ES-I3 (cell line): ENCODE data around the gene TTF1.

Experiments used
- H3K36me3 ChIP-seq: 2 replicates; pipeline ENCODE4 v1.6.1; 2013; ENCODE audit warnings: mild to moderate bottlenecking, low read length, control low read depth, moderate library complexity; ENCODE audit not compliant: insufficient read depth
- H3K4me1 ChIP-seq: 2 replicates; pipeline ENCODE4 v1.6.1; 2013; ENCODE audit warnings: mild to moderate bottlenecking, control low read depth, low read length; ENCODE audit not compliant: insufficient read depth
- H3K9ac ChIP-seq: 2 replicates; pipeline ENCODE4 v1.6.1; 2013; ENCODE audit warnings: low read depth, mild to moderate bottlenecking, low read length, moderate library complexity
- H3K9me3 ChIP-seq: 2 replicates; pipeline ENCODE4 v1.6.1; 2013; ENCODE audit warnings: mild to moderate bottlenecking, low read length, moderate library complexity; ENCODE audit not compliant: control insufficient read depth, insufficient read depth

Gene TTF1, protein sequence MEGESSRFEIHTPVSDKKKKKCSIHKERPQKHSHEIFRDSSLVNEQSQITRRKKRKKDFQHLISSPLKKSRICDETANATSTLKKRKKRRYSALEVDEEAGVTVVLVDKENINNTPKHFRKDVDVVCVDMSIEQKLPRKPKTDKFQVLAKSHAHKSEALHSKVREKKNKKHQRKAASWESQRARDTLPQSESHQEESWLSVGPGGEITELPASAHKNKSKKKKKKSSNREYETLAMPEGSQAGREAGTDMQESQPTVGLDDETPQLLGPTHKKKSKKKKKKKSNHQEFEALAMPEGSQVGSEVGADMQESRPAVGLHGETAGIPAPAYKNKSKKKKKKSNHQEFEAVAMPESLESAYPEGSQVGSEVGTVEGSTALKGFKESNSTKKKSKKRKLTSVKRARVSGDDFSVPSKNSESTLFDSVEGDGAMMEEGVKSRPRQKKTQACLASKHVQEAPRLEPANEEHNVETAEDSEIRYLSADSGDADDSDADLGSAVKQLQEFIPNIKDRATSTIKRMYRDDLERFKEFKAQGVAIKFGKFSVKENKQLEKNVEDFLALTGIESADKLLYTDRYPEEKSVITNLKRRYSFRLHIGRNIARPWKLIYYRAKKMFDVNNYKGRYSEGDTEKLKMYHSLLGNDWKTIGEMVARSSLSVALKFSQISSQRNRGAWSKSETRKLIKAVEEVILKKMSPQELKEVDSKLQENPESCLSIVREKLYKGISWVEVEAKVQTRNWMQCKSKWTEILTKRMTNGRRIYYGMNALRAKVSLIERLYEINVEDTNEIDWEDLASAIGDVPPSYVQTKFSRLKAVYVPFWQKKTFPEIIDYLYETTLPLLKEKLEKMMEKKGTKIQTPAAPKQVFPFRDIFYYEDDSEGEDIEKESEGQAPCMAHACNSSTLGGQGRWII

DNA sequence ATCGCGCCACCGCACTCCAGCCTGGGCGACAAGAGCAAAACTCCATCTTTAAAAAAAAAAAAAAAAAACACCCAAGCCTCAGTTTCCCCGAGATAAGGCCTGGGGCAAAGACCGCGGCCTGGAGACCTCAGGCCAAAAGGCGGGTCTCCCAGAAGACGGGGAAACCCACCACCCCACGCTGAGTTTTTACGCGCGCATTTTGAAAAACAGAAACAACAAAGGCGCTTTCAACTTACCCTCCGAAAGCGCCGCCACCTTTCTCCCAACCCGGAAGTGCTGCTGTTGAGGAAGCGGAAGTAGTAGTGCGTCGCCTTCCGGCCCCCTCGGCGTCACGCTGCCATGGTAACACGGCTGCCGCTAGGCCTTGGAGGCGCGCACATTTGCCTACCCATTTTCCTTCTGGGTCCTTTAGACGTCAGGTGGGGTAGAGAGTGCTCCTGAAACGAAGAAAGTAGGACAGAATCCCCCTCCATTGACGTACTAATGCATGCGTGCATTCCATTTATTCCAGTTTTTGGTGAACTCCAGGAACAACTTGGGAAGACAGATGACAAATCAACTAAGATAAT is at the start of gene TTF1:
TSS of gene TTF1 (minus strand) at position 287 of the 569 bp plus-strand sequence. CDS start 4,019 bp downstream, outside the sequence.
- H3K36me3 ChIP-seq = no peaks in the 10 kb centered on the region
- no peaks in the 10 kb centered on the region for H3K9me3 ChIP-seq
- H3K9ac ChIP-seq = peak within 1 kb of the TSS; percentile 70; the same call in 1 of the 2 replicates
- H3K4me1 ChIP-seq = peaks cover 6% of the 10 kb centered on the region; the same call in 1 of the 2 replicates

DNA sequence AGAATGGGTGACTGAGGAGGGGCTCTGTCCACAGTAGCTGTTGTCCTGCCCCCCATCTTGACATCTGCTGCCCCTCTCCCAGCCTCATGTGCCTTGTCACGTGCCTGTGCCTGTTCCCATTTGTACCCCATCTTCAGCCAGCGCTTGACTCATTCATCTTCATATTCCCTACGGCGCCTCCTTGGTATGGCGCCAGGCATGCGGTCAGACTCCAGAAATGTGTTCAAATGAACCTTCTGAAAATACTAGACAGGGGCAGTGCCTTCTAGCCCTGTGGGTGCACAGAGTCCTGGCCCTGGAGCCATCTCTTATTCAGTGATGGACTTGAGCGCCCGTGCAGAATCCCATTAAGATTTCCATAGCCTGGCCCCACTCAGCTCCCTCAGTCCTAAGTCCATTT is 49.6 kb upstream of the TTF1 start:
- H3K9me3 ChIP-seq = no peaks in the 10 kb centered on the region
- H3K36me3 ChIP-seq = no peaks in the 10 kb centered on the region
- no peak overlapping the region for H3K9ac ChIP-seq
- no peaks in the 10 kb centered on the region for H3K4me1 ChIP-seq

DNA sequence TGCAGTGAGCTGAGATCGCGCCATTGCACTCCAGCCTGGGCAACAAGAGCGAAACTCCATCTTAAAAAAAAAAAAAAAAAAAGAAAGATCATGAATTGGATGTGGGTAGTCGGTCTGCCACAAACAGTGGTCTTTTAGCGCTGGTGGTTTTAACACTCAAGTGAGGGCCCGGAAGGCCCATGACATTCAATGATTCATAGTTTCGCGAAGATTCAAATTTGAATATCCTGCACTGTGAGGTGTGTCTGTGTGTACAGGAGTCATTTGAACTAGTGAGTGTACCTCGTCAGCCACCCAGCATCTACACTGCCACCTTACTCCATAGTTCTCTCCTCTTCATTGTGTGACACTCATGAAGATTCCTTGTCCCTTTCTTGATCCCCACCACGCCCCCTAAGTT is 44.6 kb upstream of the TTF1 start:
- H3K9ac ChIP-seq = no peak overlapping the region
- no peaks in the 10 kb centered on the region for H3K36me3 ChIP-seq
- no peaks in the 10 kb centered on the region for H3K9me3 ChIP-seq

GRCh38 chr9:132447902-132448301 is 41.3 kb upstream of the TTF1 start:
- H3K36me3 ChIP-seq = no peaks in the 10 kb centered on the region
- H3K9ac ChIP-seq = no peak overlapping the region
- H3K9me3 ChIP-seq = no peaks in the 10 kb centered on the region
- peaks cover 3% of the 10 kb centered on the region; the same call in 1 of the 2 replicates for H3K4me1 ChIP-seq

More for the DNA sequence above, 44.6 kb upstream of the TTF1 start:
- H3K4me1 ChIP-seq = peaks cover 3% of the 10 kb centered on the region; the same call in 1 of the 2 replicates

DNA sequence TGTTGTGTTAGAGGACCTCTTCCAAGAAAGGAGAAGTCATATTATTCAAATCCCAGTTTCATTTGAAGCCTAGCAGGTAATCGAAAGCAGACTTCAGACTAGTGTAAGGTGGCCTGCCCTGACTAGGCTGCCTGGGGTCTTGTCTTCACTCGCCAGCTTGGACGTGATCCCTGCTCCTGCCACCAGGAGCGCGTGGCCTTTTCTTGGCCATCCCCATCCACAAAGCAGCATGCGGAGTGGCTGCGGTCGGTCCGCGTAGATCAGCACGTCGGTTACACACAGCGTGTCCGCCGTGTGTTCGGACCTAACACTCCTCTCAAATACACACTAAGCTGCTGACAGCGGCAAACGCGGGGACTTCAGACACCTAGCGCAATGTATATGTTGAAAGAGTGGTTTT is 40.7 kb upstream of the TTF1 start:
- no peaks in the 10 kb centered on the region for H3K36me3 ChIP-seq
- peaks cover 3% of the 10 kb centered on the region; the same call in 1 of the 2 replicates for H3K4me1 ChIP-seq
- H3K9me3 ChIP-seq = no peaks in the 10 kb centered on the region
- no peak overlapping the region for H3K9ac ChIP-seq

DNA sequence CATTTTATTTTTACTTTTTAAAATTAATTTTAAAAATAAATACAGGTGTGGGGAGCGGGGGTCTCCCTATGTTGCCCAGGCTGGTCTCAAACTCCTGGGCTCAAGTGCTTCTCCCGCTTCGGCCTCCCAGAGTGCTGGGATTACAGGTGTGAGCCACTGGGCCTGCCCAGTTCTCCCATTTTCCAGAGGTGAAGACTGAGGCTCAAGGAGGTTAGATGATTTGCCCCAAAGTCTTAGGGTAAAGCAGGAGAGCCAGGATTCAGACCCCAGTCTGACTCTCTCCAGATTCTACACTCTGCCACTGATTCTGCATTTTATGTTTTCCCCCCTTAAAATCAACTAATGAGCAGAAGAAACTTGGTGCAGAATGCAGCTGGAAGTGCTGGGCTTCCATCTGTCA is 40.2 kb upstream of the TTF1 start:
- H3K4me1 ChIP-seq = peaks cover 3% of the 10 kb centered on the region; the same call in 1 of the 2 replicates
- H3K9ac ChIP-seq = no peak overlapping the region
- no peaks in the 10 kb centered on the region for H3K9me3 ChIP-seq
- H3K36me3 ChIP-seq = no peaks in the 10 kb centered on the region

GRCh38 chr9:132443951-132444607 is 37.4 kb upstream of the TTF1 start:
- Histone ChIP-seq H3K36me3 (no peaks in the 10 kb centered on the region), H3K9ac (no peak overlapping the region), H3K4me1 (peaks cover 9% of the 10 kb centered on the region), H3K9me3 (no peaks in the 10 kb centered on the region)

GRCh38 chr9:132441404-132441803 is 34.8 kb upstream of the TTF1 start:
- H3K9ac ChIP-seq = no peak overlapping the region
- H3K36me3 ChIP-seq = no peaks in the 10 kb centered on the region
- H3K4me1 ChIP-seq = peaks cover 5% of the 10 kb centered on the region
- H3K9me3 ChIP-seq = no peaks in the 10 kb centered on the region

DNA sequence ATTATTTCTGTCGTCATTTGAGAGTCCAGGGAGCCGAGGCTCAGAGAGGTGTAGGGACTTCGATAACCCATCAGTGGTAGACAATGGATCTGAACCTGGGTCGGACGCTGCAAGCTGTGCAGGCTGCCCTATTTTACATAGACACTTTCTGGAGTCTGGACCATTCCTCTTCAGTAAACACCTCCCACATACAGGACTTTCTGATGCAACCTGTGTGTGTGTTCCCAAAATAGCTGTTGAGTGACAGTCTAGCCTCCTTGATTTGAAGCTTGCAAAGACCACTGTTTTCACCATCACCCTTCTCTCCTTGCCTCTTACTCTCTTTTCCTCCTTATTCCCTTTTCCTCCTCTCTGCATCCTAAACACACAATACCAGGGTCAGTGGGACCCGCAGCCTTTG is 34.1 kb upstream of the TTF1 start:
- H3K9me3 ChIP-seq = no peaks in the 10 kb centered on the region
- H3K4me1 ChIP-seq = peaks cover 5% of the 10 kb centered on the region
- no peaks in the 10 kb centered on the region for H3K36me3 ChIP-seq
- no peak overlapping the region for H3K9ac ChIP-seq

GRCh38 chr9:132439153-132439552 is 32.5 kb upstream of the TTF1 start:
- Histone ChIP-seq H3K9ac (no peak overlapping the region), H3K4me1 (peaks cover 5% of the 10 kb centered on the region), H3K36me3 (no peaks in the 10 kb centered on the region), H3K9me3 (no peaks in the 10 kb centered on the region)

GRCh38 chr9:132434881-132435280 is 28.2 kb upstream of the TTF1 start:
- H3K36me3 ChIP-seq = no peaks in the 10 kb centered on the region
- no peaks in the 10 kb centered on the region for H3K9me3 ChIP-seq
- no peak overlapping the region for H3K9ac ChIP-seq
- no peaks in the 10 kb centered on the region for H3K4me1 ChIP-seq

DNA sequence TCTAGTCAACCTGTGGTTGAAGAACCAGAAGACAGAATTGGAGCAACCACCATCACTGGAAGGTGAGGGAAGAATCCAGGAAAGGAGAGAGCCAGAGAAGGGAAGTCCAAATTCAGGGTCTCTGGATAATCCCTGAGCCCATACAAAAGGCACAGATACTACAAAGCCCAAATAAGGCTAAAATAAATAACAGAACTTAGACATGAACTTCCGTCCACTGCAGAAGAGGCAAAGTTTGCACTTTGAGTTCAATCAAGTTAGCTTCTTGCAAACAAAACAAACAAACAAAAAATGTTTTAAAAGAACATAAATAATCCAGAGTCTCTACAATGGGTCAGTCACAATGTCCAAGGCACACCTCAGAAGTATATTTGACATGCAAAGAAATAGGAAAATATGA is 24.4 kb upstream of the TTF1 start:
- no peaks in the 10 kb centered on the region for H3K9me3 ChIP-seq
- H3K4me1 ChIP-seq = peaks cover 5% of the 10 kb centered on the region
- no peak overlapping the region for H3K9ac ChIP-seq
- no peaks in the 10 kb centered on the region for H3K36me3 ChIP-seq

DNA sequence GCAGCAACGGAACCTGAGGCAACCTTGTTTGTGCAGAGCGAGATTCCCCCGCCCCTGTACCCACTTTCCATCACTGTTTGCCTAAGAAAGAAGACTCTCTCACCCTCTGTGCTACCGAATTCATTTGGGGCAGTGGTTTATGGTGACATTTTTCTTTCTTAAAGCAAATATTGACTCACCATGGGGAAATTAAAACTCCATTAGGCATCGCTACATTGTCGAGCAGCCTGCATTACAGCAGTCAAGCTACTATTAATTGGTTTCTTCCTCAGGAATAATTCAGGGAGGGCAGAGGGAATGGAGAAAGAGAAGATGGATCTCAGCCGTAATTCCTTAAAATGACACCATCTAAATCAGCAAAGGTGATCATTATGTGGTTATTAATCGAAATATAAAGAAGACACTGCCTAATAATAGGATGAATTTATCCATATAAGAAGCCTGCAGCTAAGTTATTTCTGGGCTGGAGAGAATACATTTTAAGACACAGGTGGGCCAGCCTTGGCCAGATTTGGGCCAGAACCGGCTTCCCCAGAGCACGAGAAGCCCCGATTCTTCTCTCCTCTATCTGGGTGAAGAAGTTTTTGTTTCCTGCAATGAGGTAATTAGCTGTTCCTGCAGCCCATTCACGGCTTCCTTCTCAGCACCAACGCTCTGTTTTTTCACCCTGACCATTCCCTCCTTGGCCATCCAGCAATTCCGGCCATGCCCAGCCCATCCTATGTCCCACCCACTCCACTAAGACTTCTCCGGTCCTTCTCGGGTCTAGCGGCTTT is 20.2 kb upstream of the TTF1 start:
- Histone ChIP-seq H3K4me1 (peaks cover 11% of the 10 kb centered on the region), H3K9ac (no peak overlapping the region), H3K9me3 (no peaks in the 10 kb centered on the region), H3K36me3 (no peaks in the 10 kb centered on the region)
